ENCODE results near the gene HERC5. TPM values are rescaled to one million over a fixed set of nuclear protein-coding genes. Genes with fewer than 3 reads are reported as not detected.

Gene HERC5
- total and polyA plus RNA-seq, 2 experiments from 2014 or later = 0.10 to 0.32 TPM

DNA sequence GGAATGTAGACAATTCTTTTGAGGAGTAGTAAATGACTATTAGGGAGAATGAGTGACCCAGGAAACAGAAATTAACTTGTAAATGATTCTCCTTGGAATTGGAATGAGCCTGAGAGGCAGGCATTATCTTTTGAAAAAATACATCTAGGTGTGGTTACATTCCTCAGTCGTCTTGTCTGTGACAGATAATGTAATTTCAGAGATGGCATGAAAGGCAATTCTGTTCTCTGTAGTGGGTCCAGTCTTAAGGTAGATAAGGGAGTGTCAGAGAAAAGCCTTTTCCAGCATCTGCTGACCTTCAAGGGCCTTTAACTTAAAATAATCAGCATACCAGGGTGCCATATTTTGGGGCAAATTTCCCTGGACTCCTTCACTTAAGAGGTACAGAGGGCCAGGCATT is 43.1 kb upstream of the HERC5 start:
- H3K4me3 ChIP-seq = no peak overlapping the region
- no peak overlapping the region for H3K9ac ChIP-seq
- H4K20me1 ChIP-seq (ENCODE audit: insufficient read depth) = no peaks in the 10 kb centered on the region
- no peaks in the 10 kb centered on the region for H3K9me2 ChIP-seq (ENCODE audit: insufficient read depth)
- TF ChIP-seq EZH2phosphoT487 (IDR thresholded peaks at IDR 0.05; ENCODE audit: insufficient read depth, low read depth) (no peak), EZH2 (IDR thresholded peaks at IDR 0.05; ENCODE audit: insufficient read depth, poor library complexity, severe bottlenecking) (no peak)
- H3K27me3 ChIP-seq (replicated peaks; ENCODE audit: insufficient read depth) = no peaks in the 10 kb centered on the region
- H3K27ac ChIP-seq = no peak overlapping the region
- 36 to 41% methylated on average over 1 of the region's 1 CpG for WGBS, 2 experiments (ENCODE audit: low coverage in 1 of 2, low lambda C conversion rate in 2 of 2, missing lambda C conversion rate in 2 of 2)
- H3K4me1 ChIP-seq (ENCODE audit: insufficient read depth) = no peaks in the 10 kb centered on the region
- DNase-seq = no peak
- no peak overlapping the region for H2AFZ ChIP-seq
- H3K4me2 ChIP-seq (ENCODE audit: unreplicated experiment) = no peak overlapping the region
- H3K36me3 ChIP-seq (ENCODE audit: low read depth) = no peaks in the 10 kb centered on the region
- H3K79me2 ChIP-seq (ENCODE audit: insufficient read depth) = no peaks in the 10 kb centered on the region
- in situ Hi-C loops (cut with MboI) = no loop called here
- no peaks in the 10 kb centered on the region for H3F3A ChIP-seq (ENCODE audit: insufficient read depth)
- no peaks in the 10 kb centered on the region for H3K9me3 ChIP-seq (ENCODE audit: low read depth)

DNA sequence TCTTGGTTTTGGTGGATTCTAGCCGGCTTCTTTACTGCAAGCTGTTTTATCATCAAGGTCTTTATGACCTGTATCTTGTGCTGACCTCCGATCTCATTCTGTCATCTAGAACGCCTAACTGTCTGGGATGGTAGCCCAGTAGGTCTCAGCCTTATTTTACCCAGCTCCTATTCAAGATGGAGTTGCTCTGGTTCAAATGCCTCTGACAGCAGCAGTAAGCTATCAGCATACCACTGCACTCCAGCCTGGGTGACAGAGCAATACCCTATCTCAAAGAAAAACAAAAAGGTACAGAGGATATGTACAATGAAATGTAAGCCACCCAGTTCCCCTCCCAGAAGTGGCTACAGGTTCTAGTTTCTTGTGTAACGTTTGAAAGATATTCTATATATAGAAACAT is 42.2 kb upstream of the HERC5 start:
- no peak overlapping the region for H3K4me3 ChIP-seq
- in situ Hi-C loops (cut with MboI) = no loop called here
- H3F3A ChIP-seq (ENCODE audit: insufficient read depth) = no peaks in the 10 kb centered on the region
- WGBS, 2 experiments (ENCODE audit: low coverage in 1 of 2, low lambda C conversion rate in 2 of 2, missing lambda C conversion rate in 2 of 2) = 78 to 79% methylated on average over 4 of the region's 4 CpGs
- H2AFZ ChIP-seq = no peak overlapping the region; the same call in 1 of the 2 replicates
- no peaks in the 10 kb centered on the region for H3K36me3 ChIP-seq (ENCODE audit: low read depth)
- no peak overlapping the region for H3K9ac ChIP-seq
- no peaks in the 10 kb centered on the region for H3K9me2 ChIP-seq (ENCODE audit: insufficient read depth)
- H3K27ac ChIP-seq = no peak overlapping the region
- no peak for TF ChIP-seq EZH2phosphoT487 (IDR thresholded peaks at IDR 0.05; ENCODE audit: insufficient read depth, low read depth)
- no peak for TF ChIP-seq EZH2 (IDR thresholded peaks at IDR 0.05; ENCODE audit: insufficient read depth, poor library complexity, severe bottlenecking)
- H3K79me2 ChIP-seq (ENCODE audit: insufficient read depth) = no peaks in the 10 kb centered on the region
- no peaks in the 10 kb centered on the region for H3K9me3 ChIP-seq (ENCODE audit: low read depth)
- no peaks in the 10 kb centered on the region for H3K27me3 ChIP-seq (replicated peaks; ENCODE audit: insufficient read depth)
- no peaks in the 10 kb centered on the region for H3K4me1 ChIP-seq (ENCODE audit: insufficient read depth)
- H3K4me2 ChIP-seq (ENCODE audit: unreplicated experiment) = no peak overlapping the region
- DNase-seq = no peak
- H4K20me1 ChIP-seq (ENCODE audit: insufficient read depth) = no peaks in the 10 kb centered on the region

DNA sequence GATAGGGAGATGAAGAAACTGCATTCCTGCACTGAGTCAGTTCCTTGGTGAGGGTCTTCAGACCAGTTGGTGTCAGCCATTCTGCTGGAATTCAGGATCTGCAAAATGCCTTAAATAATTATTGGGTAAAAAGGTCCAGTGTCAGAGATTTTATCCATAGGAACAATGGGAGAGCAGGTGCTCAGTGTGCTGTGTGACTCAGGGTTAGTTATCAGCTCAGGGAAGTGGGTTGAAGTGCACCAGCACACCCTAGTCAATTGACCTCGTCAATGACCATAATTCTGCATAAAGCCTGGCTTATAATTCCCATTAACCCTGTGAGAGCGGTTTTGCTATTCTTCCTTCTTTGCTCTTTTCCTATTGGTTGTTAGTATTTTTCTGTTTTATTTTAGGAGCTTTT is 40.9 kb upstream of the HERC5 start:
- Histone ChIP-seq H3K4me3 (no peak overlapping the region), H3K36me3 (ENCODE audit: low read depth) (no peaks in the 10 kb centered on the region), H3K9me3 (ENCODE audit: low read depth) (no peaks in the 10 kb centered on the region), H3K27me3 (replicated peaks; ENCODE audit: insufficient read depth) (no peaks in the 10 kb centered on the region), H3K9me2 (ENCODE audit: insufficient read depth) (no peaks in the 10 kb centered on the region), H3K4me2 (ENCODE audit: unreplicated experiment) (no peak overlapping the region), H3F3A (ENCODE audit: insufficient read depth) (no peaks in the 10 kb centered on the region), H3K27ac (no peak overlapping the region), H2AFZ (no peak overlapping the region), H3K4me1 (ENCODE audit: insufficient read depth) (no peaks in the 10 kb centered on the region), H3K79me2 (ENCODE audit: insufficient read depth) (no peaks in the 10 kb centered on the region), H3K9ac (no peak overlapping the region), H4K20me1 (ENCODE audit: insufficient read depth) (no peaks in the 10 kb centered on the region)
- in situ Hi-C loops (cut with MboI) = no loop called here
- DNase-seq = no peak
- WGBS, 2 experiments (ENCODE audit: low coverage in 1 of 2, low lambda C conversion rate in 2 of 2, missing lambda C conversion rate in 2 of 2) = 67 to 71% methylated on average over 2 of the region's 2 CpGs
- TF ChIP-seq EZH2 (IDR thresholded peaks at IDR 0.05; ENCODE audit: insufficient read depth, poor library complexity, severe bottlenecking) (no peak), EZH2phosphoT487 (IDR thresholded peaks at IDR 0.05; ENCODE audit: insufficient read depth, low read depth) (no peak)

DNA sequence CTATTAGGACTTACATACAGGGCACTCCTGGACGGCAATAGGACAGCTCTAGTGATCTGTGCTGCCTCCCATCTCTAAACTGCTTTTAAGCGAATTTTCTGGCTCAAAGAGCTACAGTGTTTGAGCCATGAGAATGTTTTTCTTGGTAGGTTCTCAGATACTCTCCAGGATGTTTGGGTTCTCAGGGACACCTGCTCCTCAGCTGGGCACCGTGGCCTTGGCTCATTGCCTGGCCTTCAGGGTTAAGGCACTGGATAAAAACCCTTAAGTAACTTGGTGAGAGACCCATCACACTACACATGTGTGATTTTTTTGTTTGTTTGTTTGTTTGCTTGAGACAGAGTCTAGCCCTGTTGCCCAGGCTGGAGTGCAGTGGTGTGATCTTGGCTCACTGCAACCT is 38.5 kb upstream of the HERC5 start:
- in situ Hi-C loops (cut with MboI) = no loop called here
- Histone ChIP-seq H3K79me2 (ENCODE audit: insufficient read depth) (no peaks in the 10 kb centered on the region), H3K4me3 (no peak overlapping the region), H3K9me2 (ENCODE audit: insufficient read depth) (no peaks in the 10 kb centered on the region), H3K27ac (no peak overlapping the region), H2AFZ (no peak overlapping the region), H3K27me3 (replicated peaks; ENCODE audit: insufficient read depth) (no peaks in the 10 kb centered on the region), H3K9ac (no peak overlapping the region), H3K36me3 (ENCODE audit: low read depth) (no peaks in the 10 kb centered on the region), H3K4me2 (ENCODE audit: unreplicated experiment) (no peak overlapping the region), H4K20me1 (ENCODE audit: insufficient read depth) (no peaks in the 10 kb centered on the region), H3F3A (ENCODE audit: insufficient read depth) (no peaks in the 10 kb centered on the region), H3K9me3 (ENCODE audit: low read depth) (no peaks in the 10 kb centered on the region), H3K4me1 (ENCODE audit: insufficient read depth) (no peaks in the 10 kb centered on the region)
- DNase-seq = no peak
- WGBS, 2 experiments (ENCODE audit: low coverage in 1 of 2, low lambda C conversion rate in 2 of 2, missing lambda C conversion rate in 2 of 2) = 82 to 88% methylated on average over 3 of the region's 3 CpGs
- no peak for TF ChIP-seq EZH2 (IDR thresholded peaks at IDR 0.05; ENCODE audit: insufficient read depth, poor library complexity, severe bottlenecking)
- no peak for TF ChIP-seq EZH2phosphoT487 (IDR thresholded peaks at IDR 0.05; ENCODE audit: insufficient read depth, low read depth)

DNA sequence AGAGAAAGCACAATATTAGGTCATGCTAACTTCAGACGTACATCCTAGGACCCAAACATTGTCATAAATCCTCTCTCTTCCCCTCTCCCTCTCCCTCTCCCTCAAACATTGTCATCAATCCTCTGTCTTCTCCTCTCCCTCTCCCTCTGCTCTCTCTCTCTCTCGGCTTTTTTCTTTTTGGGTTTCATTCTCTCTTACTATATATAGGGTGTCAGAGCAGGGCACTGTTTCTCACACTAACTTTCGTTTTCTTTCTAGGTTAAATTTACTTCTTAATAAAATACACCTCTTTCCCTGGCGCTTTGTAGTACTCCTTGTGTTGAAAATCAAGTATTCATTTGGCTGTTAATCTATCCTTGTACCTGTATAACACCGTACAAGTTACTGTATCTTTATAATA is 37.0 kb upstream of the HERC5 start:
- Histone ChIP-seq H3K4me2 (ENCODE audit: unreplicated experiment) (no peak overlapping the region), H3K4me1 (ENCODE audit: insufficient read depth) (no peaks in the 10 kb centered on the region), H3K9ac (no peak overlapping the region), H3K27ac (no peak overlapping the region), H3K36me3 (ENCODE audit: low read depth) (no peaks in the 10 kb centered on the region), H3K9me2 (ENCODE audit: insufficient read depth) (no peaks in the 10 kb centered on the region), H3K27me3 (replicated peaks; ENCODE audit: insufficient read depth) (no peaks in the 10 kb centered on the region), H3F3A (ENCODE audit: insufficient read depth) (no peaks in the 10 kb centered on the region), H2AFZ (no peak overlapping the region), H3K4me3 (no peak overlapping the region), H4K20me1 (ENCODE audit: insufficient read depth) (no peaks in the 10 kb centered on the region), H3K79me2 (ENCODE audit: insufficient read depth) (no peaks in the 10 kb centered on the region), H3K9me3 (ENCODE audit: low read depth) (no peaks in the 10 kb centered on the region)
- DNase-seq = no peak
- 81 to 82% methylated on average over 5 of the region's 5 CpGs for WGBS, 2 experiments (ENCODE audit: low coverage in 1 of 2, low lambda C conversion rate in 2 of 2, missing lambda C conversion rate in 2 of 2)
- TF ChIP-seq EZH2phosphoT487 (IDR thresholded peaks at IDR 0.05; ENCODE audit: insufficient read depth, low read depth) (no peak), EZH2 (IDR thresholded peaks at IDR 0.05; ENCODE audit: insufficient read depth, poor library complexity, severe bottlenecking) (no peak)
- in situ Hi-C loops (cut with MboI) = no loop called here
